Vagina (tissue), 2 donors: Measurements from ENCODE around the gene CLIC1. TPM values are rescaled to one million over a fixed set of nuclear protein-coding genes. Genes with fewer than 3 reads are reported as not detected.

ENCODE experiments used
- DNase-seq, 2 donors: peaks; one replicate each; pipeline ENCODE4 v3.0.0-alpha.2; 2017; ENCODE audit errors: extremely low spot score in 2 of 2
- H3K27ac ChIP-seq: fragments of 200-600 bp; sonication (generic); one replicate; pipeline ENCODE4 v1.5.1; 2019
- H3K27me3 ChIP-seq: fragments of 200-600 bp; sonication (generic); one replicate; pipeline ENCODE4 v1.5.1; 2019
- H3K36me3 ChIP-seq, 2 donors: fragments of 200-600 bp; sonication (generic); one replicate each; pipeline ENCODE4 v1.5.1; 2017 to 2019
- H3K4me1 ChIP-seq: fragments of 200-600 bp; sonication (generic); one replicate; pipeline ENCODE4 v1.5.1; 2019
- H3K4me3 ChIP-seq, 2 donors: fragments of 200-600 bp; sonication (generic); 1 replicate in 1 of 2; 2 replicates in 1 of 2; pipeline ENCODE4 v1.5.1; 2016 to 2019
- H3K9me3 ChIP-seq: fragments of 200-600 bp; sonication (generic); one replicate; pipeline ENCODE4 v1.5.1; 2019
- POLR2A ChIP-seq, 2 donors: fragments of 450-650 bp; IDR thresholded peaks; one replicate each; pipeline ENCODE4 v1.6.1; 2017; ENCODE audit warnings: antibody characterized with exemption in 2 of 2, mild to moderate bottlenecking in 2 of 2, moderate library complexity in 2 of 2
- POLR2AphosphoS5 ChIP-seq, 2 donors: sonication (generic); formaldehyde crosslinking; IDR thresholded peaks; one replicate each; pipeline ENCODE4 v1.9.0; 2017; ENCODE audit warnings: antibody characterized with exemption in 2 of 2, mild to moderate bottlenecking in 2 of 2, low read depth in 1 of 2; ENCODE audit not compliant: insufficient read depth in 1 of 2
- intact Hi-C: fragments of 100-400 bp; cut with DNase I; formaldehyde crosslinking; loops from one replicate; pipeline ENCODE4 v1.15.1; 2023
- total RNA-seq: library from RNA; depleted of rRNA; stranded (reverse); fragments of >200 nt; gene quantifications from one replicate; pipeline ENCODE4 v1.2.3, GENCODE V29; 2016
- TF ChIP-seq, protein P1 (sequence below), 3 experiments: fragments of 450-650 bp in 2 of 3; fragments of 200-600 bp in 1 of 3; sonication (generic) in 1 of 3; IDR thresholded peaks; one replicate each; pipeline ENCODE4 v1.5.1; 2017 to 2019; ENCODE audit warnings: antibody characterized with exemption in 3 of 3, mild to moderate bottlenecking in 2 of 3, moderate library complexity in 2 of 3

Gene CLIC1
- total RNA-seq, 1 donor from 2014 or later, result 250 TPM

- DNase-seq, result no peak
- TF ChIP-seq, protein P1, sequence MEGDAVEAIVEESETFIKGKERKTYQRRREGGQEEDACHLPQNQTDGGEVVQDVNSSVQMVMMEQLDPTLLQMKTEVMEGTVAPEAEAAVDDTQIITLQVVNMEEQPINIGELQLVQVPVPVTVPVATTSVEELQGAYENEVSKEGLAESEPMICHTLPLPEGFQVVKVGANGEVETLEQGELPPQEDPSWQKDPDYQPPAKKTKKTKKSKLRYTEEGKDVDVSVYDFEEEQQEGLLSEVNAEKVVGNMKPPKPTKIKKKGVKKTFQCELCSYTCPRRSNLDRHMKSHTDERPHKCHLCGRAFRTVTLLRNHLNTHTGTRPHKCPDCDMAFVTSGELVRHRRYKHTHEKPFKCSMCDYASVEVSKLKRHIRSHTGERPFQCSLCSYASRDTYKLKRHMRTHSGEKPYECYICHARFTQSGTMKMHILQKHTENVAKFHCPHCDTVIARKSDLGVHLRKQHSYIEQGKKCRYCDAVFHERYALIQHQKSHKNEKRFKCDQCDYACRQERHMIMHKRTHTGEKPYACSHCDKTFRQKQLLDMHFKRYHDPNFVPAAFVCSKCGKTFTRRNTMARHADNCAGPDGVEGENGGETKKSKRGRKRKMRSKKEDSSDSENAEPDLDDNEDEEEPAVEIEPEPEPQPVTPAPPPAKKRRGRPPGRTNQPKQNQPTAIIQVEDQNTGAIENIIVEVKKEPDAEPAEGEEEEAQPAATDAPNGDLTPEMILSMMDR (IDR thresholded peaks at IDR 0.05), result no peak
- TF ChIP-seq POLR2AphosphoS5 (IDR thresholded peaks at IDR 0.05; ENCODE audit: insufficient read depth in 1 of 2, low read depth in 1 of 2), result no peak
- TF ChIP-seq POLR2A (IDR thresholded peaks at IDR 0.05), result no peak
- Histone ChIP-seq H3K4me3 (no peak overlapping the region), H3K36me3 (no peaks in the 10 kb centered on the region), H3K9me3 (no peaks in the 10 kb centered on the region), H3K27me3 (no peaks in the 10 kb centered on the region), H3K27ac (no peak overlapping the region), H3K4me1 (peaks cover 10% of the 10 kb centered on the region)
- intact Hi-C loops, result no loop called here
Observed at GRCh38 chr6:31744422-31744821, 8.1 kb upstream of the CLIC1 start.

DNA sequence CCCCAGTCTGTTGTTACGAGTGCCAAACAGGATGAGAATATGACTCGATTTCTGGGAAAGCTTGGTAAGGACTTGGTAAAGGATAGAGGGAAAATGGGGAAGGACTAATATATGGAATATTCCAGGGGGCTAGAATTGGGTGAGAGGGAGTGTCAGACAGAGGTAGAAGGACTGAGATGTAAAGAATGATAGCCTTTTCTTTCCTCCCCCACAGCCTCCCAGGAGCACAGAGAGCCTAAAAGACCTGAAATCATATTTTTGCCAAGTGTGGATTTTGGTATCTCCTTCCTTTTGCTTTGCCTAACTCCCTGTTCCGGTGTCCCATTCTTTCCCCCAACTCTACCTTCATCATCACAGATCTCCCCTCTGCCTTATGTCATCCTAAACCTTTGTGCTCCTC, 6.6 kb upstream of the CLIC1 start:
- TF ChIP-seq POLR2A (IDR thresholded peaks at IDR 0.05), result no peak
- TF ChIP-seq, protein P1 (IDR thresholded peaks at IDR 0.05), result no peak
- no peak for TF ChIP-seq POLR2AphosphoS5 (IDR thresholded peaks at IDR 0.05; ENCODE audit: insufficient read depth in 1 of 2, low read depth in 1 of 2)
- Histone ChIP-seq H3K4me1 (peaks cover 25% of the 10 kb centered on the region), H3K27me3 (no peaks in the 10 kb centered on the region), H3K4me3 (no peak overlapping the region), H3K36me3 (no peaks in the 10 kb centered on the region), H3K27ac (no peak overlapping the region), H3K9me3 (no peaks in the 10 kb centered on the region)
- intact Hi-C loops, result no loop called here
- no peak for DNase-seq

DNA sequence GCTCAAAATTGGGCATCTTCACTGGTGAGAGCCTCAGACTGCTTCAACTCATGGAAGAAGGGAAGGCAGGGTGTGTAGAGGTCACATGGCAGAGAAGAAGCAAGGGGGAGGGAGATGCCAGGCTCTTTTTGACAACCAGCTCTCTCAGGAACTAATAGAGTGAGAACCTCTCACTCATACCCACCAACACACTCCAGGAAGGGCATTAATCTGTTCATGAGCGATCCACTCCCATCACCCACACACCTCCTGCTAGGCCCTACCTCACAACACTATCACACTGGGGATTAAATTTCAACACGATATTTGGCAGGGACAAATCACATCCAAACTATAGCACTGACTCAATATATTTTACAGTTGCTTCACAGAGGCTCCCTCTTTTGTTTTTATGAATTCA, 5.5 kb upstream of the CLIC1 start:
- no peak overlapping the region for H3K27ac ChIP-seq
- intact Hi-C loops, result no loop called here
- H3K9me3 ChIP-seq, result no peaks in the 10 kb centered on the region
- DNase-seq, result no peak
- TF ChIP-seq POLR2A (IDR thresholded peaks at IDR 0.05), result no peak
- TF ChIP-seq POLR2AphosphoS5 (IDR thresholded peaks at IDR 0.05; ENCODE audit: insufficient read depth in 1 of 2, low read depth in 1 of 2), result no peak
- TF ChIP-seq, protein P1 (IDR thresholded peaks at IDR 0.05), result no peak
- H3K4me1 ChIP-seq, result peaks cover 36% of the 10 kb centered on the region
- no peaks in the 10 kb centered on the region for H3K36me3 ChIP-seq
- H3K27me3 ChIP-seq, result no peaks in the 10 kb centered on the region
- H3K4me3 ChIP-seq, result no peak overlapping the region

- intact Hi-C loops, result no loop called here
Observed at GRCh38 chr6:31740397-31741223, 4.3 kb upstream of the CLIC1 start.

More at GRCh38 chr6:31740397-31741223, 4.3 kb upstream of the CLIC1 start:
- DNase-seq, result no peak
- H3K9me3 ChIP-seq, result no peaks in the 10 kb centered on the region
- no peaks in the 10 kb centered on the region for H3K36me3 ChIP-seq
- H3K27me3 ChIP-seq, result no peaks in the 10 kb centered on the region
- peak overlapping the region; percentile 96 for H3K27ac ChIP-seq
- TF ChIP-seq POLR2A (IDR thresholded peaks at IDR 0.05) (no peak), POLR2AphosphoS5 (IDR thresholded peaks at IDR 0.05; ENCODE audit: insufficient read depth in 1 of 2, low read depth in 1 of 2) (no peak)
- TF ChIP-seq, protein P1 (IDR thresholded peaks at IDR 0.05), result no peak
- H3K4me1 ChIP-seq, result peaks cover 40% of the 10 kb centered on the region
- peak overlapping the region; percentile 65 to 86 for H3K4me3 ChIP-seq
